Effector memory CD8-positive, alpha-beta T cell (primary cell): Measurements from ENCODE around the gene DPEP3.
A peak's percentile ranks its signal among the peaks of the same experiment; 100 is the strongest.

Source experiments
- ATAC-seq: fragments of 150-1000 bp; cut with Tn5 transposase; replicated peaks from 2 replicates; pipeline ENCODE4 v1.10.0; 2021; ENCODE audit warnings: mild to moderate bottlenecking, moderate library complexity
- DNase-seq, 3 experiments: peaks; one replicate each; pipeline ENCODE4 v3.0.0; 2021
- H3K27ac Mint-ChIP-seq, 2 donors: one replicate each; pipeline ENCODE4 v1.8.0; 2022; ENCODE audit warnings: mild to moderate bottlenecking in 2 of 2, mixed read lengths in 2 of 2, moderate library complexity in 2 of 2
- H3K27me3 Mint-ChIP-seq, 2 donors: one replicate each; pipeline ENCODE4 v1.8.0; 2022; ENCODE audit warnings: mixed read lengths in 2 of 2
- H3K36me3 Mint-ChIP-seq: one replicate; pipeline ENCODE4 v1.8.0; 2022; ENCODE audit warnings: mild to moderate bottlenecking, moderate library complexity, mixed read lengths; ENCODE audit not compliant: insufficient read depth
- H3K4me1 Mint-ChIP-seq, 2 donors: one replicate each; pipeline ENCODE4 v1.8.0; 2022; ENCODE audit warnings: low read depth in 2 of 2, mixed read lengths in 2 of 2
- H3K4me3 Mint-ChIP-seq, 2 donors: one replicate each; pipeline ENCODE4 v1.8.0; 2022; ENCODE audit warnings: mild to moderate bottlenecking in 2 of 2, mixed read lengths in 2 of 2, moderate library complexity in 2 of 2
- H3K9me3 Mint-ChIP-seq, 2 donors: one replicate each; pipeline ENCODE4 v1.8.0; 2022; ENCODE audit warnings: mixed read lengths in 2 of 2

The DPEP3 gene

DNA sequence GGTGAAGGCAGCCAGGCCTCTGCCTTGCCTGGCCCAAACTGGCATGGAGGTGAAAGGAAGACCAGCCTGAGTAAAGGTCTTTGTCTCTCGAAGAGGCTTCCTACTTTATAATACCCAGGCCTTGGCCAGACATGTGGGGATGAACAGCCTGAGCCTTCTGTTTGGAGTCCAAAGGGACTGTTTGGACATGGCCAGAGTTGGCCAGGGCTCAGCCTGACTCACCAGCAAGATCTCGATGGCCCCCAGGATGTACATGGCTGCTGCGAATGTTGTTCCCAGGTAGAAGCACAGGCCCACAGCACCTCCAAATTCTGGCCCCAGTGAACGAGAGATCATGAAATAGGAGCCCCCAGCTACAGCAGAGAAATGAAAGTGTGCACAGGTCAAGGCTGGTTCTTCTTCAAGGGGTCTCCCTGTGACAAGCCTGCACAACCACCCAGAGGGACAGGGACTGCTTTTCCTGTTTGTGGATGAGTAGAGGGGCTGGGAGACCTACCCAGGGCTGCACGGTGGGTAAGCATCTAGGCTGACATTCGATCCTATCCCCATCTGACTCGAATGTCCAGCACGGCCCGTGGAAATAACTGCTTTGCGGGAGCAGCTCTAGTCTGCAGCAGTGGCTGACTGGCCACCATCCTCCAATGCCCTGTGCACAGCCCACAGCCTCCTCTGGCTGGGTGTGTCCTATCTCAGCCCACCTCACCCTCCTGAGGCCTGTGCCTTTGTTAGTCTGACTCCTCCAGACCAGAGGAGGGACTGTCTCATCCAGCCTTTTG, 25.7 kb downstream of the DPEP3 start:
- Mint-ChIP-seq H3K27ac (peak overlapping the region in 1 of 2 donors; percentile 57), H3K27me3 (no peaks in the 10 kb centered on the region), H3K36me3 (peaks cover 14% of the 10 kb centered on the region)

DNA sequence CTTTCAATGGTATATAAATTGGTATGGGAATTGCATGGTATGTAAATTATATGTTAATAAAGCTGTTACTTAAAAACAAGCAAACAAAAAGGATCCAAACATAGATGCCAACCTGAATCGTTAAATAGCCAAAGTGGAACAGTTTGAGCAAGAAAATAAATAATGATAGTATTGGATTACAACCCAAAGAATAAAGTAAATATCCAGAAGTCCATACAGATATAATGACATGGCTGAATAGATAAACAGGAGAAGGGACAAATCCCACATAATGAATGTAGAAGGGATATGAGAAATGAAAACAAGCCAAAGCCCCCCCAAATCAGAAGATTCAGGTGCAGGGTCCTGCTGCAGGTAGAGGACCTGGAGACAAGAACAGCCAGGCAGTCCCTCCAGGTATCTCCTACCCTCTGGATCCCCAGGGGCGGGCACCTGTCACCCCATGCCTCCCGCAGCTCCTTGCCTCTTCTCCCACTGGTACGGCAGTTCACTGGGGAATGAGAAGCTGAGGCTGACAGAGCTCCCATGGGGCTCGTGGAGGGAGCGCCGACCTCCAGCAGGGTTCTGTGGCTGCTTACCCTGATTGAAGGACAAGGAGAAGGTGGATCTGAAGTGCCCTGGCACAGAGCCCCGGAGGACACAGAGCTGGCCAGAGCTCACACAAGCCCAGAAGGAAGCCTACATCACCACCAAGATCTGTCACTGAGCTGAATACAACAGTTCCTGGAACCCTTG, 26.5 kb downstream of the DPEP3 start:
- Mint-ChIP-seq H3K27me3 (no peaks in the 10 kb centered on the region), H3K27ac (peak overlapping the region in 1 of 2 donors; percentile 41), H3K36me3 (peaks cover 14% of the 10 kb centered on the region), H3K4me1 (peaks cover 0 to 2% of the 10 kb centered on the region in 2 donors), H3K9me3 (no peaks in the 10 kb centered on the region), H3K4me3 (no peak overlapping the region)
- ATAC-seq (no peak), DNase-seq (no peak)

More for the DNA sequence above, 25.7 kb downstream of the DPEP3 start:
- DNase-seq (no peak), ATAC-seq (no peak)
- no peak overlapping the region for H3K4me3 Mint-ChIP-seq
- no peaks in the 10 kb centered on the region for H3K9me3 Mint-ChIP-seq
- peaks cover 0 to 2% of the 10 kb centered on the region in 2 donors for H3K4me1 Mint-ChIP-seq

DNA sequence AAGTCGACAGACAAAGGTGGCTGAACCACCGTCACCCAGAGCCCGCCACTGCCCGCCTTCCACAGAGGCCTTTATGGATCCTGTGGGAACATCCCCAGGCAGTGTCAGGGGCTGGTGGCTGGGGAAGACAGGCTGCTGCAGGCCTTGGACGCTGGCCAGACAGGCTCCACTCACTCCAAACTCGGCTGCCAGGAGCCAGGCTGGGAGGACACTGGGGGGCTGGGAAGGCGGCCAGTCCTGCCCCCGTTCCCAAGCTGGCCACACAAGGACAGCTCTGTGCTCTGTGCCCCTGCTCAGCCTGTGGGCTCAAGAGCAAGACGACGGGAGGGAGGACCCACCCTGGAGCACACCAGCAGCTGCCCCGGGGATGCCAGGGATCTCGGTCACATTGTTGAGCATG, 28.8 kb downstream of the DPEP3 start:
- no peak for DNase-seq

DNA sequence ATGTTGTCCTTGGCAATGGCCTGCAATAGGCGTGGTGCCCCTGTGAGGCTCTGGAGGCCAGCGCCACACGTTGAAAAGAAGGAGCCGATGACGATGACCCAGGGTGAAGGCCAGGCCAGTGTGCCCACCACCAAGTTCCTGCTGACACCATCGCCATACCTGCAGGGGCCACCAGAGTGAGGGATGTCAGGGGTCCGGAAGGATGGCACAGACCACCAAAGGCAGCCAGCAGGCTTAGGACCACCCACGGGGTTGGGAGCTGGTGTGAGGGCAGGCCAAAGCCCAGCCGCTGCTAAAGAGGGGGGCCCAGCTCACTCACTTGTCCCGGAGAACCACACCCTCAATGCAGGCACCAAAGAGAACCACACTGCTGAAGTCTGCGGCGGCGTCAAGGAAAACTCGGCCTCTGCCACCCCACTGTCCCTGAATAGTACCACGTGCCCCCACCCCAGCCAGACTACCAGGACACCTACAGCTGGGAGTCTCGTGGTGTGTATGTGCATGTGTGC, 29.9 kb downstream of the DPEP3 start:
- Mint-ChIP-seq H3K9me3 (no peaks in the 10 kb centered on the region), H3K4me1 (peaks cover 0 to 5% of the 10 kb centered on the region in 2 donors), H3K36me3 (peaks cover 16% of the 10 kb centered on the region), H3K27me3 (no peaks in the 10 kb centered on the region), H3K4me3 (no peak overlapping the region), H3K27ac (no peak overlapping the region)
- no peak for DNase-seq
- ATAC-seq = no peak

More for the DNA sequence above, 28.8 kb downstream of the DPEP3 start:
- Mint-ChIP-seq H3K27me3 (no peaks in the 10 kb centered on the region), H3K9me3 (no peaks in the 10 kb centered on the region), H3K36me3 (peaks cover 16% of the 10 kb centered on the region), H3K27ac (no peak overlapping the region), H3K4me1 (peaks cover 0 to 4% of the 10 kb centered on the region in 2 donors), H3K4me3 (no peak overlapping the region)
- ATAC-seq = no peak

- Mint-ChIP-seq H3K27me3 (no peaks in the 10 kb centered on the region), H3K27ac (no peak overlapping the region), H3K36me3 (peaks cover 16% of the 10 kb centered on the region), H3K4me3 (no peak overlapping the region), H3K4me1 (peaks cover 0 to 5% of the 10 kb centered on the region in 2 donors), H3K9me3 (no peaks in the 10 kb centered on the region)
- ATAC-seq (no peak), DNase-seq (no peak)
Observed at GRCh38 chr16:67949645-67950044, 30.7 kb downstream of the DPEP3 start.

DNA sequence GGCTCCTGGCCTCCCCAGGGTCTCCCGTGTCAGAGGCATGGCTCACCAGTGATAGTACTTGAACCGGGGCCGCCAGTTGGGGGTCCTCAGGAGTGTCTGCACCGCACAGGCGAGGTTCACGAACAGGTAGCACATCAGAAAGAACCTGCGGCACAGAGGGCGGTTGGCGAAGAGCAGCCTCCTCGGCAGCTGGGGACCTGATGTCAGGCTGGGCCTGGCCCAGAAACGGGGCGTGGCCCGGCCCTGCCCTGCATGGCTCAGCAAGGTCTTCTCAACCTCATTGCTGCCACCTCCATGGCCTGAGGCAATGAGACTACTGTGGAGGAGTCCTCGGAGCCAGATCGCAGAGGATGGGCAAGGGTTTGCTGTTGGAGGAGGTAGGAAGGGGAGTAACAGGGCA, 32.3 kb downstream of the DPEP3 start:
- Mint-ChIP-seq H3K36me3 (peaks cover 16% of the 10 kb centered on the region), H3K4me1 (peaks cover 0 to 5% of the 10 kb centered on the region in 2 donors), H3K4me3 (no peak overlapping the region), H3K27ac (peak overlapping the region; percentile 31 to 90), H3K27me3 (no peaks in the 10 kb centered on the region), H3K9me3 (no peaks in the 10 kb centered on the region)
- ATAC-seq = no peak
- DNase-seq = no peak

GRCh38 chr16:67946966-67947558, 33.2 kb downstream of the DPEP3 start:
- no peak for DNase-seq
- ATAC-seq = no peak
- no peaks in the 10 kb centered on the region for H3K27me3 Mint-ChIP-seq
- peak overlapping the region in 1 of 2 donors; percentile 90 for H3K27ac Mint-ChIP-seq
- no peak overlapping the region for H3K4me3 Mint-ChIP-seq
- H3K36me3 Mint-ChIP-seq = peaks cover 16% of the 10 kb centered on the region
- no peaks in the 10 kb centered on the region for H3K9me3 Mint-ChIP-seq
- H3K4me1 Mint-ChIP-seq = peaks cover 3 to 7% of the 10 kb centered on the region in 2 donors

- Mint-ChIP-seq H3K27me3 (no peaks in the 10 kb centered on the region), H3K4me3 (no peak overlapping the region), H3K9me3 (no peaks in the 10 kb centered on the region), H3K27ac (no peak overlapping the region), H3K4me1 (peaks cover 10 to 12% of the 10 kb centered on the region in 2 donors), H3K36me3 (peaks cover 12% of the 10 kb centered on the region)
- ATAC-seq (no peak), DNase-seq (no peak)
Observed at GRCh38 chr16:67946128-67946569, 34.1 kb downstream of the DPEP3 start.

GRCh38 chr16:67945392-67945933, 34.8 kb downstream of the DPEP3 start:
- Mint-ChIP-seq H3K27ac (no peak overlapping the region), H3K9me3 (no peaks in the 10 kb centered on the region), H3K27me3 (no peaks in the 10 kb centered on the region), H3K4me3 (no peak overlapping the region), H3K4me1 (peaks cover 10 to 12% of the 10 kb centered on the region in 2 donors), H3K36me3 (peaks cover 9% of the 10 kb centered on the region)
- no peak for DNase-seq
- no peak for ATAC-seq

DNA sequence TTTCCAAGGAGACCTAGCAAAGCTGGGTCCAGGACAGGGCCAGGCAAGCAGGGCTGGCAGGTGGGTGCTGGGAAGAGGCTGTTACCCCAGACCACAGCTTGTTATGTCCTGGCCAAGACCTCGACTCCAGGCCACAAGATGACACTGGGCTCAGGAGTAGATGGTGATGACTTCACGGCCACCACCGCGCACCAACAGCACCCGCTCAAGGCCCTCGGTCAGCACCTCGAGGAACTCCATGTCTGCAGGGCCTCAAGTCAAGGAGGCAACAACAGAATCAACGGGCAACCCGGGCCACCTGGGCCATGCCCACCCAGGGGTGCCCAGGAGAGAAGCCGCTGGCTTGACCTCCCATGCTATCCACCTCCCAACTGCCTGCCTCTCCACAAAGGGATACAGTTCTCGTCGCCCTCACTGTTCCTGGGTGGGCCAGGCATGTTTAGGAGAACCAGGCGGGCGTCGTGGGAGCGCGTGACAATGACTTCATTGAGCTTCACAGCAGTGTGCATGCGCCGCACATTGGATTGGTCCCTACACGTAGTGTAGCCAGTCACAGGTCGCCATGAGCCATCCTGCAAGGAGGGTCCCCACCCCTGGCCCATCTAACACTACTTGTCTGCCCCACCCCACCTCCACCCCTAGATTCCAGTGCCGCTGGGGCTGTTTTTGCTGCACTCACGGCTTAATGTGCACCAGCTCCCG, 35.5 kb downstream of the DPEP3 start:
- DNase-seq (no peak), ATAC-seq (no peak)
- Mint-ChIP-seq H3K9me3 (no peaks in the 10 kb centered on the region), H3K36me3 (peaks cover 3% of the 10 kb centered on the region), H3K27me3 (no peaks in the 10 kb centered on the region), H3K4me1 (peaks cover 15 to 17% of the 10 kb centered on the region in 2 donors), H3K27ac (peak overlapping the region in 1 of 2 donors; percentile 66), H3K4me3 (no peak overlapping the region)

DNA sequence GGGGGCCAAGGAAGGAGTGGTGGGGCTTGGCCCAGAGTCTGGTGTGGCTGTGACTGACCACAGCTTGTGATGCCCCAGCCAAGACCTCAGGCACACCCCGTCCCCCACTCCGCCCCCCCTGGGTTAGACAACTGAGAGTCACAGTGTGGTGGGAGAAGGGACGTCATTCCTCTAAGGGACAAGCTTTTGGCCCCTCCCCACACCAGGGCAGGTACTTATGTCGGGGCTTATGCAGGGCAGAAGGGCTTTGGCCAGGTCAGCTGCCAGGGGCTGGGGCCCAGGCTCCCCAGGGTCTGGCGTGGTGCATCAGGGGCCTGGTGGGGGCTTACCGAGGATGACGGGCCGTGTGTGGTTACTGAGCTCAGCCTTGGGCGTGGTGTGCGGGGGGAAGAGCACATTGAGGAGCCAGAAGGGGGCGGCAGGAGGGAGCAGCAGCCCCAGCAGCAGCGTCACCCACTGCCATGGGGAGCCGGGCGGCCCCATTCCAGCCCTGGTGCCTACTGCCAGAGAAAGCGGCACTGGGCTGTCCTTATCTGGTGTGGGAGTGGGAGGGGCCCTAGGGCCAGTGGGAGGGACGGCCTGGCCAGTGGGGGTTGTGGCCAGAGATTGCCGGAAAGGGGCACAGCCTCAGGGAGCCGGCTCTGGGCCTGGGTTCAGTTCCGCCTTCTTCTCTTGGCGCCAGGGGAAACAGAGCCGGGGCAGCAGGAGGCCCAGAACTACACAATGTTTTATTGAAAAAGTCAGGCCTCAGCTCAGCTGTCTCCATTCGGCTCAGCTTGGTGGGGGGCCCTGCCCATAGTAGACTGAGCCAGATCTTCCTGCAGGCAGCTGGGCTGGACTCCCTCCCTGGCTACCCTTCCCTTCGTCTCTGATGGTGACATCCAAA, 36.4 kb downstream of the DPEP3 start, which contains the start of gene LCAT:
Gene LCAT, minus strand, starts transcription at position 502 of the 886 bp plus-strand sequence. Its CDS starts 19 bp downstream, at position 483.
- Mint-ChIP-seq H3K27me3 (no peaks in the 10 kb centered on the region), H3K27ac (peak within 1 kb of the TSS; percentile 66 to 73), H3K4me1 (peaks cover 19 to 21% of the 10 kb centered on the region in 2 donors), H3K4me3 (no peak within 1 kb of the TSS), H3K36me3 (peaks cover 2% of the 10 kb centered on the region), H3K9me3 (no peaks in the 10 kb centered on the region)
- ATAC-seq = no peak
- no peak for DNase-seq

DNA sequence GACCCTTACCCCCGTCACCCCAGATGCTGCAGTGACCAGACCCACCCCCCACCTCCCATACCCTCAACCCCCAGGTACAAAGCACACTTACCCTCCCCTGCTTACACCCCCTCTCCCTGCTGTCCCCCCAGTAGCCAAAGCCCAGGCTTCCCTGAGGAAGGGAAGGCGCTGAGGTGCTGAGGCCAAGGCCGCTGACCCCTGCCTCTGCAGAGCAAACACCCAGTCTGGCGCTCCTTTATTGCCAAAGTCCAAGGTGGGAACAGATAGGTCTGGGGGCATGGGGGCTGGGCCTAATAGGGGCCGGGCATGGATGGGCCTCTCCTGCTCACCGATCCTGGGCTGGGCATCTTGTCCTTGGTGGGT, 37.1 kb downstream of the DPEP3 start:
- Mint-ChIP-seq H3K27ac (peak overlapping the region in 1 of 2 donors; percentile 65), H3K36me3 (peaks cover 2% of the 10 kb centered on the region), H3K4me1 (peaks cover 19 to 20% of the 10 kb centered on the region in 2 donors), H3K27me3 (no peaks in the 10 kb centered on the region), H3K9me3 (no peaks in the 10 kb centered on the region), H3K4me3 (no peak overlapping the region)
- DNase-seq = no peak
- no peak for ATAC-seq
